HCT116 (cell line): ENCODE data around the gene NGEF. TPM values are rescaled to one million over a fixed set of nuclear protein-coding genes. Genes with fewer than 3 reads are reported as not detected.

Experiments
- ATAC-seq: fragments of 200-7000 bp; cut with Tn5 transposase; 2 replicates; pipeline ENCODE4 v1.9.1; 2020; ENCODE audit warnings: mild to moderate bottlenecking, moderate library complexity
- BruUV-seq: library from RNA; stranded (reverse); fragments of 400-500 nt; replicated peaks from 2 replicates; lab custom pipeline; 2021; lab: Mats Ljungman, UMichigan
- CTCF ChIA-PET: fragments of 300-600 bp; sonication (Branson Sonifier 250); formaldehyde crosslinking; loops from one replicate; lab custom pipeline; 2021; ENCODE audit warnings: antibody characterized with exemption; lab: Charles Lee
- POLR2A ChIA-PET: fragments of 300-600, 350-600 bp; sonication (Branson Sonifier 250); formaldehyde crosslinking; loops from one replicate; lab custom pipeline; 2021; ENCODE audit warnings: antibody characterized with exemption; lab: Charles Lee
- RAD21 ChIA-PET, 2 experiments: fragments of 300-600 bp; sonication (Branson Sonifier 250); formaldehyde crosslinking; loops; one replicate each; lab custom pipeline; 2023; ENCODE audit warnings: low total read pairs in 2 of 2; ENCODE audit not compliant: uncharacterized antibody in 2 of 2, unreplicated experiment in 2 of 2, low non-redundant PET in 1 of 2; lab: Charles Lee
- DNase-seq: peaks from one replicate; pipeline ENCODE4 v3.0.0-alpha.2; 2010; ENCODE audit warnings: low read depth, low spot score
- H2AFZ ChIP-seq: fragments of 200-600 bp; shearing (Covaris generic), sonication (generic); 2 replicates; pipeline ENCODE4 v1.6.1; 2017; ENCODE audit warnings: low read depth, mixed run types, mixed read lengths, antibody characterized with exemption, low read length; ENCODE audit not compliant: poor library complexity, severe bottlenecking
- H3K27ac ChIP-seq: 2 replicates; pipeline ENCODE4 v1.5.1; 2012; ENCODE audit warnings: low read depth, low read length
- H3K27me3 ChIP-seq: fragments of 200-600 bp; sonication (generic); 2 replicates; pipeline ENCODE4 v1.6.1; 2016; ENCODE audit warnings: mixed run types, low read length, mixed read lengths; ENCODE audit not compliant: insufficient read depth
- H3K36me3 ChIP-seq, 2 experiments: fragments of 200-500 bp in 1 of 2; fragments of 200-600 bp in 1 of 2; sonication (Bioruptor generic) in 1 of 2; sonication (generic) in 1 of 2; 2 replicates each; pipeline versions ENCODE4 v1.5.1 to v1.6.1; 2014 to 2016; ENCODE audit warnings: low read length in 2 of 2, inconsistent platforms in 1 of 2, mixed read lengths in 1 of 2, mixed run types in 1 of 2; ENCODE audit not compliant: insufficient read depth in 2 of 2, control insufficient read depth in 1 of 2
- H3K4me1 ChIP-seq, 2 experiments: fragments of 200-600 bp in 1 of 2; sonication (generic) in 1 of 2; 2 replicates each; pipeline versions ENCODE4 v1.5.1 to v1.6.1; 2012 to 2017; ENCODE audit warnings: low read length in 2 of 2, inconsistent platforms in 1 of 2, mild to moderate bottlenecking in 1 of 2, mixed read lengths in 1 of 2, mixed run types in 1 of 2, moderate library complexity in 1 of 2; ENCODE audit not compliant: insufficient read depth in 2 of 2, control insufficient read depth in 1 of 2
- H3K4me2 ChIP-seq: fragments of 200-600 bp; sonication (generic); 2 replicates; pipeline ENCODE4 v1.6.1; 2017; ENCODE audit warnings: mixed run types, low read length, mixed read lengths
- H3K4me3 ChIP-seq, 2 experiments: fragments of 200-600 bp in 1 of 2; sonication (generic) in 1 of 2; replicated peaks in 1 of 2; 2 replicates each; pipeline ENCODE4 v1.5.1; 2011 to 2016; ENCODE audit warnings: low read length in 2 of 2, control low read depth in 1 of 2, low read depth in 1 of 2, mild to moderate bottlenecking in 1 of 2, mixed read lengths in 1 of 2, mixed run types in 1 of 2
- H3K79me2 ChIP-seq: fragments of 200-600 bp; sonication (generic); 2 replicates; pipeline ENCODE4 v1.6.1; 2017; ENCODE audit warnings: mild to moderate bottlenecking, mixed run types, low read length, moderate library complexity, mixed read lengths; ENCODE audit not compliant: insufficient read depth
- H3K9ac ChIP-seq: fragments of 200-600 bp; sonication (generic); 2 replicates; pipeline ENCODE4 v1.6.1; 2016; ENCODE audit warnings: low read length, mixed read lengths
- H3K9me2 ChIP-seq: fragments of 200-600 bp; sonication (generic), shearing (Covaris generic); 2 replicates; pipeline ENCODE4 v1.6.1; 2017; ENCODE audit warnings: mixed run types, mild to moderate bottlenecking, moderate library complexity; ENCODE audit not compliant: insufficient read depth
- H3K9me3 ChIP-seq, 2 experiments: fragments of 200-500 bp in 1 of 2; fragments of 200-600 bp in 1 of 2; sonication (Bioruptor generic) in 1 of 2; sonication (generic) in 1 of 2; 2 replicates each; pipeline ENCODE4 v1.6.1; 2014 to 2017; ENCODE audit warnings: low read length in 2 of 2, mixed read lengths in 2 of 2, inconsistent platforms in 1 of 2, low read depth in 1 of 2, mild to moderate bottlenecking in 1 of 2, mixed run types in 1 of 2, moderate library complexity in 1 of 2; ENCODE audit not compliant: control insufficient read depth in 1 of 2, insufficient read depth in 1 of 2
- H4K20me1 ChIP-seq: fragments of 200-600 bp; sonication (generic), shearing (Covaris generic); 2 replicates; pipeline ENCODE4 v1.6.1; 2017; ENCODE audit warnings: mixed run types, mild to moderate bottlenecking, moderate library complexity; ENCODE audit not compliant: insufficient read depth
- EGR1 ChIP-seq: IDR thresholded peaks from 2 replicates; pipeline ENCODE4 v1.6.1; 2012; ENCODE audit warnings: low read depth
- EZH2phosphoT487 ChIP-seq: fragments of 200-600 bp; IDR thresholded peaks from 2 replicates; pipeline ENCODE4 v1.6.1; 2018; ENCODE audit warnings: antibody characterized with exemption, borderline replicate concordance
- FOSL1 ChIP-seq: IDR thresholded peaks from 2 replicates; pipeline ENCODE4 v1.6.1; 2012; ENCODE audit warnings: low read depth
- JUND ChIP-seq: IDR thresholded peaks from 2 replicates; pipeline ENCODE4 v1.6.1; 2012
- POLR2A ChIP-seq: IDR thresholded peaks from 2 replicates; pipeline ENCODE4 v1.7.0; 2011; ENCODE audit warnings: borderline replicate concordance; ENCODE audit not compliant: insufficient read depth, insufficient read length; ENCODE audit errors: extremely low read depth
- REST ChIP-seq: IDR thresholded peaks from 2 replicates; pipeline ENCODE4 v1.6.1; 2012; ENCODE audit warnings: low read depth
- SIN3A ChIP-seq: IDR thresholded peaks from 2 replicates; pipeline ENCODE4 v1.6.1; 2012; ENCODE audit warnings: low read depth
- SRF ChIP-seq: IDR thresholded peaks from 2 replicates; pipeline ENCODE4 v1.6.1; 2012; ENCODE audit warnings: low read depth
- TCF7L2 ChIP-seq: IDR thresholded peaks from 2 replicates; pipeline ENCODE4 v1.7.0; 2011; ENCODE audit warnings: borderline replicate concordance, inconsistent platforms; ENCODE audit not compliant: insufficient read depth, insufficient read length; ENCODE audit errors: extremely low read depth
- YY1 ChIP-seq: IDR thresholded peaks from 2 replicates; pipeline ENCODE4 v1.6.1; 2011; ENCODE audit warnings: low read length, low read depth, moderate library complexity, mild to moderate bottlenecking; ENCODE audit not compliant: insufficient replicate concordance; ENCODE audit errors: extremely low read depth
- ZBTB33 ChIP-seq: IDR thresholded peaks from 2 replicates; pipeline ENCODE4 v1.6.1; 2011; ENCODE audit warnings: mild to moderate bottlenecking, low read length, moderate library complexity; ENCODE audit not compliant: insufficient replicate concordance; ENCODE audit errors: extremely low read depth
- ZNF274 ChIP-seq: fragments of 200-500 bp; sonication (Bioruptor generic); IDR thresholded peaks from 2 replicates; pipeline ENCODE4 v1.6.1; 2014; ENCODE audit warnings: mild to moderate bottlenecking, low read depth, low read length, inconsistent platforms
- intact Hi-C: fragments of 100-400 bp; cut with micrococcal nuclease; formaldehyde crosslinking; loops from 2 replicates; pipeline ENCODE4 v1.10.0; 2022
- total RNA-seq: library from RNA; stranded (reverse); gene quantifications from one replicate; pipeline ENCODE4 v1.2.1, GENCODE V29; 2021; ENCODE audit not compliant: unreplicated experiment

NGEF gene
- total RNA-seq, 1 experiment from 2014 or later: 12.6 TPM

- no TSS peak for BruUV-seq
- intact Hi-C loops: no loop called here
- Histone ChIP-seq H2AFZ (no peak overlapping the region), H3K4me3 (no peak overlapping the region), H3K9ac (no peak overlapping the region), H3K4me2 (no peak overlapping the region), H3K9me3 (no peaks in the 10 kb centered on the region), H3K27me3 (no peaks in the 10 kb centered on the region), H3K27ac (no peak overlapping the region), H4K20me1 (no peaks in the 10 kb centered on the region), H3K4me1 (no peaks in the 10 kb centered on the region), H3K36me3 (0 out of 4 replicates have a peak, but pooled peaks cover 0 to 3% of the 10 kb centered on the region in 2 experiments), H3K9me2 (no peaks in the 10 kb centered on the region), H3K79me2 (no peaks in the 10 kb centered on the region)
- ChIA-PET RAD21 (no interaction called here), CTCF (no interaction called here), POLR2A (no interaction called here)
- ATAC-seq (no peak), DNase-seq (no peak)
- TF ChIP-seq POLR2A (no peak), SIN3A (no peak), ZBTB33 (no peak), SRF (no peak), JUND (no peak), ZNF274 (no peak), FOSL1 (no peak), EGR1 (no peak), YY1 (no peak), EZH2phosphoT487 (no peak), REST (no peak), TCF7L2 (no peak)
Measured at GRCh38 chr2:232876978-232877441, 136.0 kb downstream of the NGEF start.
